Fibroblast of gingiva (primary cell): ENCODE measurements around the gene MAN1A2.

Experiments used
- DNase-seq: peaks from one replicate; pipeline ENCODE4 v3.0.0-alpha.2; 2011; ENCODE audit warnings: low read depth

MAN1A2 gene

DNA sequence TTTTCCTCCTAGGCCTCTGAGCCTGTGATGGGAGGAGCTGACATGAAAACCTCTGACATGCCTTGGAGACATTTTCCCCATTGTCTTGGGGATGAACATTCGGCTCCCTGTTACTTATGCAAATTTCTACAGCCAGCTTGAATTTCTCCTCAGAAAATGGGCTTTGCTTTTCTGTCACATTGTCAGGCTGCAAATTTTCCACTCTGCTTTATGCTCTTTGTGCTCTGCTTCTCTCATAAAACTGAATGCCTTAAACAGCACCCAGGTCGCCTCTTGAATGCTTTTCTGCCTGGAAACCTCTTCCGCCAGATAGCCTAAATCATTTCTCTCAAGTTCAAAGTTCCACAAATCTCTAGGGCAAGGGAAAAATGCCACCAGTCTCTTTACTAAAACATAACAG is 191.9 kb downstream of the MAN1A2 start:
- no peak for DNase-seq

DNA sequence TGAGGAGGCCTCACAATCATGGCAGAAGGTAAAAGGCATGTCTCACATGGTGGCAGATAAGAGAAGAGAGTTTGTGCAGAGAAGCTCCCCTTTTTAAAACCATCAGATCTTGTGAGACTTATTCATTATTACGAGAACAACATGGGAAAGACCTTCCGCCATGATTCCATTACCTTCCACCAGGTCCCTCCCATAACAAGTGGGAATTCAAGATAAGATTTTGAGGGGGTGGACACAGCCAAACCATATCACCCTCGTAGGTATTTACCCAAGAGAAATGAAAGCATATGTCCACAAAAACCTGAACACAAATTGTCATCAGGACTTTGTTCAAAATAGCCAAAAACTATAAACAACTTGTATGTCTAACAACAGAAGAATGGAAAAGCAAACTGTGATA is 192.7 kb downstream of the MAN1A2 start:
- no peak for DNase-seq

DNA sequence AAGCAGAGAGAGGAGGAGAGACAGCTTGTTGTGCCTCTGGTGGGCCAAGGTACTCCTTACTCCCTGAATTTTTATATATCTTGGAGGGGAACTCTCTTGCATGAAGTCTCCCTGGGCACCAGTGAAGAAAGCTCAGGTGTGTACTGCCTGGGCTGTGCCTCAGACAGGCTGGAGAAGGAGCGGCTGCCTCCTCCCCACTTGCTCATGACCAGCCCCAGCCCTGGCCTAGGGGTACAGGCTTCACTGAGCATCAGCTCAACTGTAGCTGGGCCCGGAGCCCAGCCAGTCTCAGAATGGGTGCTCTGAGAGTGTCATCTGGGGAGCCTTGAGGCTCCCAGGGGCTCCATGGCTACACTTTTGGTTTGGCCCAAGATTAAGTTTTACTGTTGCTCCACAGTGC is 193.8 kb downstream of the MAN1A2 start:
- no peak for DNase-seq

DNA sequence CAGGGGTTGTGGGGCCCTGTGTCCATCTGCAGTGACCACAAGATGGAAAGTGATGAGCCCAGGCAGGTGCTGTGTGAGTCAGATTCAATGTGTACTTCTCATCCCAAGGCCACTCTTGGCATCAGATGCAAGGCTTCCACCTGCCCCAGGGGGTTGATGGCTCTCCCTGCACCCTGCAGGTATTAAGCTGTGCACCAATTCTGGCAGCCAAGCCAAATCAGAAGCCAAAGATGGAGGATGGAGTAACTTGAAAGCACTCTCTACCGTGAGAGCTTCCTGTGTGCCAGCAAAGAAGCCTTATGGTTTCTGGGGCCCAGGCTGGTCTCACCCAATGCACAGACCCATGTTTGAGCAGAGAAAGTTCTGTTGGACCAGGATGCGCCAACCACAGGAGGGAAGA is 194.3 kb downstream of the MAN1A2 start:
- DNase-seq: no peak

GRCh38 chr1:117562581-117563491 is 195.6 kb downstream of the MAN1A2 start:
- DNase-seq: no peak

DNA sequence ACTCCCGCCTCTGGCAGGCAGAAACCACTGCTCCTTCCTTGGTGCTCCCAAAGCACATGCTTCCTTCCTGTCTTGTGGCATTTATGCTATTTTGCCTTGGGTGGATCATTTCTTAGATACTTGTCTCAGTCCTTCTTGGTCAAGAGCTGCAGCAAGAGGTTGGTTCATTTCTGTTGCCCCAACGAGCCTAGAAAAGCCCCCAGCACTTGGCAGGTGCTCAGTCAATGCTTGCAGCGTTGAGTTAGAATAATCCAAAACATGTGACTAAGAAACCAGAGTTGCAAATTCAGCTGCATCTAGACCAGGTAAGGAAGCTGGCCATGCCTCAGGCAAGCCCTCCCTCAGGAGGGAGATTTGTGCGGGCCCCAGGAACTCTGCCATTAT is 196.2 kb downstream of the MAN1A2 start:
- DNase-seq: no peak

- DNase-seq: no peak
These were observed 197.2 kb downstream of the MAN1A2 start for GRCh38 chr1:117564227-117565075.

- DNase-seq: no peak
These were observed 197.9 kb downstream of the MAN1A2 start for GRCh38 chr1:117565076-117565556.

GRCh38 chr1:117565745-117566455 is 198.7 kb downstream of the MAN1A2 start:
- DNase-seq: no peak

DNA sequence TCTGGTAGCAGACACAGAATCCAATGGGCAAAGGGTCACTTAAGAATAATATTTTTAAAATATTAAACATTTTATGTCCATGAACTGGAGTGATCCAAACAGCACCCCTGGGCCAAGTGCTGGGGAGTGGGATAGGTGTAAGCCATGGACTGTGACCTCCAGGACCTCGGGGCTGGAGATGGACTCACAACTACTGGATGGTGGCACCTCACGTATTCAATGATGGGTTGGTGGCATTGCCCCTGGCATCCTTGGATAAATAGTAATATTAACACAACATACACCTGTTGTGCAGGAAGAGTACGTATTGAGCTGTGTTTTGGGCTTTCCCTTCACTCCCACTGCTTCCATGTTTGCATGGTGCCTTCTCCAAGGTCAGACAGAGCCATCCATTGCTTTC is 199.3 kb downstream of the MAN1A2 start:
- no peak for DNase-seq

- DNase-seq: no peak
These were observed 200.2 kb downstream of the MAN1A2 start for GRCh38 chr1:117567435-117567834.

DNA sequence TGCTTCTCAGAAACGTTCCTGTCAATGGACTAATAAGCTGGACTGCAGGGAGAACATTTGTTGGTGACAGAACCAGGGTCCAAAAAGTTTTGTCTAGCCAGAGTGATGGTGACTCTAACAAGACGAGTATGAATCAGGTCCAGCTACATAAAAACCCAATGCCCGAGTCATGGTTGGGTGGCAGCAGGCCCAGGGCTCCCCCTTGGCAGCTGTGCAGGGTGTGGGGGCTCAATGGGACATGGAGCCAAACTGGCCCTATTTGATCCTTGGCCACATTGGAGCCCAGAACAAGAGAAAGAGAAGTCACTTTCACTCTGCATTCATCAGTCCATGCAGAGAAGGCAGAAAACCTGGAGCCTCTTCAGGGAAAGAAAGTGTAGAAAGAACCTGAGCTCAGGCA is 200.7 kb downstream of the MAN1A2 start:
- DNase-seq: no peak

GRCh38 chr1:117568999-117569398 is 201.8 kb downstream of the MAN1A2 start:
- DNase-seq: no peak

- DNase-seq: no peak
These were observed 202.6 kb downstream of the MAN1A2 start for GRCh38 chr1:117569856-117570255.

DNA sequence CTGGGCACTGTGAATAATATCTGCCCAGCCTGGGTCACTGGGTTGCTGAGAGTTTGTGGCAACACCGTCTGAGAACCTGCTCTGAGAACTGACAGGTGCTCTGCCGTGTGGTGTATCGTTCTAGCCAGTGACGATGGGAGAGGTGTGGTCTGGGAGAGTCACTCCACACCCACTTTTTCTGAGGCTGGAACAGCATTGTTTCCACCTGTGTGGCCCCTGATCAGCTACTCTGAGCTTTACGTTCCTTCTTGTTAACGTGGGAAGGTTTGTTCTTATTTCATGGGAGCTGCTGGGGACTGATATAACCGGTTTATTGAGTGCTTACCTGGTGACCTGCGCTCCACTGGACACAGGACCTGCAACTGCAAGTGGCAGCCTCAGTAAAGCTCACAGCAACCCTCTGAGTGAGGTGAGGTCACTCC is 203.8 kb downstream of the MAN1A2 start:
- no peak for DNase-seq

GRCh38 chr1:117571496-117571895 is 204.2 kb downstream of the MAN1A2 start:
- DNase-seq: no peak

DNA sequence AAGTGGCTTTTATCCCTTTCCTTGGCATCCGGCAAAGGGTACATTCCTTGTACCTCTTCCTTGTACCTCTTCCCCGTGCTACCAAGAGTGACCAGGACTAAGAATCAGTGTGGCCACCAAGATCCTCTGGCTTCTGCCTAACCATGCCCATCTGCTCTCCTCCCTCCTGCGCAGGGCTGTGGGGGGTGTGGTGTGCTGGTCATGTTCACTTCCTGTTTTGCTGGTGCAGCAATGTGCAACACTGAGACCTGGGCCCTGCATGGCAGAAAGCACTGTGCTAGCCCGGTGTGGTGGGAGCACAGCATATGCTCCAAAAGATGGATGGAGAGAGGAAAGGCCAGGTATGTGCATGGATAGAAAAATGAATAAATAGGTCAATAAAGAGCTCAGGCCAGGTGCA is 205.3 kb downstream of the MAN1A2 start:
- DNase-seq: no peak

- no peak for DNase-seq
These were observed 206.3 kb downstream of the MAN1A2 start for GRCh38 chr1:117573386-117574023.

GRCh38 chr1:117574161-117574835 is 207.0 kb downstream of the MAN1A2 start:
- no peak for DNase-seq

GRCh38 chr1:117575586-117576225 is 208.5 kb downstream of the MAN1A2 start:
- no peak for DNase-seq

GRCh38 chr1:117576236-117576635 is 209.0 kb downstream of the MAN1A2 start:
- no peak for DNase-seq
